ENCODE results near the gene CMYA5.
"Not testable (repeated sequence)": the region's sequence is repeated elsewhere in the genome, so short reads cannot be mapped to it uniquely, and the experiment has no call there.

The CMYA5 gene

GRCh38 chr5:79689541-79690466 is at the start of gene CMYA5:
TSS of gene CMYA5 (plus strand) at chr5:79689836. CDS start at chr5:79689908, 72 bp downstream.
- DNase-seq, result no peak

- no peak for DNase-seq
Observed at GRCh38 chr5:79640571-79641055, 49.0 kb upstream of the CMYA5 start.

- no peak for DNase-seq
Observed at GRCh38 chr5:79641414-79641813, 48.2 kb upstream of the CMYA5 start.

GRCh38 chr5:79642210-79642609 is 47.4 kb upstream of the CMYA5 start:
- no peak for DNase-seq

GRCh38 chr5:79653843-79654242 is 35.8 kb upstream of the CMYA5 start:
- DNase-seq, result no peak

GRCh38 chr5:79663212-79663611 is 26.4 kb upstream of the CMYA5 start:
- no peak for DNase-seq

- no peak for DNase-seq
Observed at GRCh38 chr5:79666758-79667157, 22.9 kb upstream of the CMYA5 start.

GRCh38 chr5:79672392-79672791 is 17.2 kb upstream of the CMYA5 start:
- DNase-seq, result no peak

- not testable (repeated sequence) for DNase-seq
Observed at GRCh38 chr5:79676354-79676753, 13.3 kb upstream of the CMYA5 start.

- not testable (repeated sequence) for DNase-seq
Observed at GRCh38 chr5:79682102-79682501, 7.5 kb upstream of the CMYA5 start.

GRCh38 chr5:79684782-79685181 is 4.9 kb upstream of the CMYA5 start:
- DNase-seq, result no peak

GRCh38 chr5:79685627-79686026 is 4.0 kb upstream of the CMYA5 start:
- DNase-seq, result no peak

GRCh38 chr5:79686799-79687198 is 2.8 kb upstream of the CMYA5 start:
- no peak for DNase-seq

- no peak for DNase-seq
Observed at GRCh38 chr5:79687889-79688288, 1.7 kb upstream of the CMYA5 start.

GRCh38 chr5:79691007-79691406 is 1.4 kb downstream of the CMYA5 start:
- no peak for DNase-seq

GRCh38 chr5:79692596-79692995 is 3.0 kb downstream of the CMYA5 start:
- no peak for DNase-seq

GRCh38 chr5:79694183-79694582 is 4.5 kb downstream of the CMYA5 start:
- DNase-seq, result no peak

- no peak for DNase-seq
Observed at GRCh38 chr5:79694652-79695051, 5.0 kb downstream of the CMYA5 start.

GRCh38 chr5:79695526-79695925 is 5.9 kb downstream of the CMYA5 start:
- no peak for DNase-seq

- DNase-seq, result no peak
Observed at GRCh38 chr5:79697222-79698170, 7.9 kb downstream of the CMYA5 start.

- DNase-seq, result no peak
Observed at GRCh38 chr5:79699763-79700400, 10.2 kb downstream of the CMYA5 start.

- DNase-seq, result no peak
Observed at GRCh38 chr5:79702606-79703380, 13.2 kb downstream of the CMYA5 start.

Data from cortex of kidney (tissue), 1 donor.